PC-3 (cell line): ENCODE results near the gene TBX5. TPM values are rescaled to one million over a fixed set of nuclear protein-coding genes. Genes with fewer than 3 reads are reported as not detected.

ENCODE experiments used
- ATAC-seq: fragments of 200-7000 bp; cut with Tn5 transposase; 2 replicates; pipeline ENCODE4 v1.9.1; 2020; ENCODE audit warnings: mild to moderate bottlenecking, moderate library complexity
- BruUV-seq: library from RNA; stranded (reverse); fragments of 400-500 nt; replicated peaks from 2 replicates; lab custom pipeline; 2021; lab: Mats Ljungman, UMichigan
- CTCF ChIA-PET: fragments of 300-600 bp; sonication (Branson Sonifier 250); formaldehyde crosslinking; loops from one replicate; lab custom pipeline; 2022; ENCODE audit warnings: antibody characterized with exemption; lab: Charles Lee
- POLR2A ChIA-PET: fragments of 300-600 bp; sonication (Branson Sonifier 250); formaldehyde crosslinking; loops from one replicate; lab custom pipeline; 2022; ENCODE audit warnings: antibody characterized with exemption; ENCODE audit not compliant: unreplicated experiment; lab: Charles Lee
- DNase-seq: peaks from one replicate; pipeline ENCODE4 v3.0.0-alpha.2; 2015
- H2AFZ ChIP-seq: fragments of 300-600 bp; sonication (generic); 2 replicates; pipeline ENCODE4 v1.6.0; 2016; ENCODE audit warnings: antibody characterized with exemption, low read length
- H3F3A ChIP-seq: fragments of 300-600 bp; sonication (generic); one replicate; pipeline ENCODE4 v1.6.0; 2017; ENCODE audit warnings: antibody characterized with exemption, low read length, control low read depth, mild to moderate bottlenecking; ENCODE audit not compliant: unreplicated experiment
- H3K27ac ChIP-seq: fragments of 300-600 bp; sonication (generic); 2 replicates; pipeline ENCODE4 v1.5.1; 2016; ENCODE audit warnings: mild to moderate bottlenecking, low read length
- H3K27me3 ChIP-seq: fragments of 300-600 bp; sonication (generic); 2 replicates; pipeline ENCODE4 v1.6.1; 2016; ENCODE audit warnings: low read length, mixed read lengths
- H3K36me3 ChIP-seq: fragments of 300-600 bp; sonication (generic); 2 replicates; pipeline ENCODE4 v1.6.1; 2016; ENCODE audit warnings: low read depth, mixed run types, low read length, mixed read lengths
- H3K4me1 ChIP-seq: fragments of 300-600 bp; sonication (generic); 2 replicates; pipeline ENCODE4 v1.5.1; 2016; ENCODE audit warnings: low read length; ENCODE audit not compliant: insufficient read depth
- H3K4me2 ChIP-seq: fragments of 300-600 bp; sonication (generic); 2 replicates; pipeline ENCODE4 v1.6.0; 2016; ENCODE audit warnings: low read length
- H3K4me3 ChIP-seq: fragments of 300-600 bp; sonication (generic); 2 replicates; pipeline ENCODE4 v1.5.1; 2016; ENCODE audit warnings: mild to moderate bottlenecking, low read length, mixed read lengths
- H3K79me2 ChIP-seq: fragments of 300-600 bp; sonication (generic); 2 replicates; pipeline ENCODE4 v1.6.1; 2017; ENCODE audit warnings: low read length, mixed read lengths
- H3K9ac ChIP-seq: fragments of 300-600 bp; sonication (generic); 2 replicates; pipeline ENCODE4 v1.6.0; 2016; ENCODE audit warnings: mild to moderate bottlenecking, low read length
- H3K9me2 ChIP-seq: fragments of 300-600 bp; sonication (generic); replicated peaks from 2 replicates; pipeline ENCODE4 v1.6.1; 2016; ENCODE audit warnings: mixed run types, low read length, mixed read lengths
- H3K9me3 ChIP-seq: fragments of 300-600 bp; sonication (generic); 2 replicates; pipeline ENCODE4 v1.6.1; 2016; ENCODE audit warnings: low read length, mixed read lengths
- H4K20me1 ChIP-seq: fragments of 300-600 bp; sonication (generic); 2 replicates; pipeline ENCODE4 v1.6.1; 2016; ENCODE audit warnings: low read length, mixed read lengths
- CTCF ChIP-seq: fragments of 300-600 bp; sonication (generic); conservative IDR thresholded peaks from 2 replicates; pipeline ENCODE4 v1.5.1; 2017; ENCODE audit warnings: antibody characterized with exemption, low read depth, mild to moderate bottlenecking, low read length
- EZH2 ChIP-seq: fragments of 300-600 bp; sonication (generic); IDR thresholded peaks from one replicate; pipeline ENCODE4 v1.6.1; 2017; ENCODE audit warnings: antibody characterized with exemption, mild to moderate bottlenecking, low read length; ENCODE audit not compliant: unreplicated experiment
- EZH2phosphoT487 ChIP-seq: fragments of 300-600 bp; sonication (generic); IDR thresholded peaks from 2 replicates; pipeline ENCODE4 v1.6.1; 2018; ENCODE audit warnings: mild to moderate bottlenecking, antibody characterized with exemption, low read length, borderline replicate concordance
- intact Hi-C: fragments of 100-400 bp; cut with micrococcal nuclease; formaldehyde crosslinking; loops from 2 replicates; pipeline ENCODE4 v1.9.0; 2023
- total RNA-seq: library from RNA; depleted of rRNA; stranded (reverse); fragments of >200 nt; gene quantifications from 2 replicates; pipeline ENCODE4 v1.2.3, GENCODE V29; 2014

TBX5 gene
- total RNA-seq, 1 experiment from 2014 or later, result not detected

- Histone ChIP-seq H3K79me2 (no peaks in the 10 kb centered on the region), H3K9me2 (no peaks in the 10 kb centered on the region), H3K27me3 (peaks cover 25% of the 10 kb centered on the region), H3K27ac (no peak overlapping the region), H3K4me1 (no peaks in the 10 kb centered on the region), H3F3A (no peaks in the 10 kb centered on the region), H3K4me3 (no peak overlapping the region), H3K4me2 (no peak overlapping the region), H4K20me1 (no peaks in the 10 kb centered on the region), H3K36me3 (no peaks in the 10 kb centered on the region), H3K9ac (no peak overlapping the region), H3K9me3 (peaks cover 4% of the 10 kb centered on the region; the same call in 1 of the 2 replicates), H2AFZ (no peak overlapping the region)
- DNase-seq, result no peak
- no peak for TF ChIP-seq CTCF
- BruUV-seq, result no TSS peak
- ATAC-seq, result no peak
- CTCF ChIA-PET, result no interaction called here
- POLR2A ChIA-PET, result no interaction called here
- intact Hi-C loops, result no loop called here
Observed at GRCh38 chr12:114328292-114328691, 77.7 kb downstream of the TBX5 start.

GRCh38 chr12:114327765-114328164, 78.2 kb downstream of the TBX5 start:
- no peaks in the 10 kb centered on the region for H3K9me2 ChIP-seq
- H3K27me3 ChIP-seq, result peaks cover 30% of the 10 kb centered on the region
- ATAC-seq (no peak), DNase-seq (no peak)
- no TSS peak for BruUV-seq
- H3K27ac ChIP-seq, result no peak overlapping the region
- ChIA-PET CTCF (no interaction called here), POLR2A (no interaction called here)
- intact Hi-C loops, result no loop called here
- no peak overlapping the region for H2AFZ ChIP-seq
- no peak for TF ChIP-seq EZH2phosphoT487
- TF ChIP-seq EZH2, result no peak
- TF ChIP-seq CTCF, result no peak
- H3K79me2 ChIP-seq, result no peaks in the 10 kb centered on the region
- H3K9me3 ChIP-seq, result peaks cover 4% of the 10 kb centered on the region; the same call in 1 of the 2 replicates
- H3K9ac ChIP-seq, result no peak overlapping the region
- H3K4me1 ChIP-seq, result no peaks in the 10 kb centered on the region
- no peaks in the 10 kb centered on the region for H3F3A ChIP-seq
- no peaks in the 10 kb centered on the region for H4K20me1 ChIP-seq
- H3K4me3 ChIP-seq, result no peak overlapping the region
- no peaks in the 10 kb centered on the region for H3K36me3 ChIP-seq
- H3K4me2 ChIP-seq, result no peak overlapping the region

GRCh38 chr12:114321524-114321923, 84.4 kb downstream of the TBX5 start:
- ChIA-PET CTCF (no interaction called here), POLR2A (no interaction called here)
- Histone ChIP-seq H3K27me3 (peaks cover 69% of the 10 kb centered on the region), H3K9me3 (no peaks in the 10 kb centered on the region), H3K4me2 (no peak overlapping the region), H3K9ac (no peak overlapping the region), H3K9me2 (no peaks in the 10 kb centered on the region), H3K36me3 (no peaks in the 10 kb centered on the region), H3K27ac (no peak overlapping the region), H4K20me1 (no peaks in the 10 kb centered on the region), H3K4me1 (no peaks in the 10 kb centered on the region), H3K79me2 (no peaks in the 10 kb centered on the region), H3F3A (no peaks in the 10 kb centered on the region), H2AFZ (no peak overlapping the region), H3K4me3 (no peak overlapping the region)
- BruUV-seq, result no TSS peak
- DNase-seq (no peak), ATAC-seq (no peak)
- intact Hi-C loops, result no loop called here
- TF ChIP-seq EZH2, result no peak
- no peak for TF ChIP-seq CTCF
- TF ChIP-seq EZH2phosphoT487, result no peak
